Calu3 (cell line): Measurements from ENCODE around the gene MAP3K2. TPM values are rescaled to one million over a fixed set of nuclear protein-coding genes. Genes with fewer than 3 reads are reported as not detected.

Experiments used
- BruUV-seq: library from RNA; stranded (reverse); fragments of 400-500 nt; replicated peaks from 2 replicates; lab custom pipeline; 2021; lab: Mats Ljungman, UMichigan
- CTCF ChIA-PET: fragments of 300-600 bp; sonication (Branson Sonifier 250); formaldehyde crosslinking; loops from one replicate; lab custom pipeline; 2022; ENCODE audit warnings: antibody characterized with exemption; lab: Charles Lee
- DNase-seq: peaks from one replicate; pipeline ENCODE4 v3.0.0; 2022
- H3K27ac Mint-ChIP-seq: one replicate; pipeline ENCODE4 v1.8.0; 2022; ENCODE audit warnings: mixed read lengths; ENCODE audit not compliant: unreplicated experiment
- H3K27me3 Mint-ChIP-seq: one replicate; pipeline ENCODE4 v1.8.0; 2022; ENCODE audit warnings: mixed read lengths; ENCODE audit not compliant: unreplicated experiment
- H3K36me3 Mint-ChIP-seq: one replicate; pipeline ENCODE4 v1.8.0; 2022; ENCODE audit warnings: mild to moderate bottlenecking, moderate library complexity, mixed read lengths; ENCODE audit not compliant: insufficient read depth, unreplicated experiment
- H3K4me1 Mint-ChIP-seq: one replicate; pipeline ENCODE4 v1.8.0; 2022; ENCODE audit warnings: mild to moderate bottlenecking, low read depth, mixed read lengths; ENCODE audit not compliant: unreplicated experiment
- H3K4me3 Mint-ChIP-seq: one replicate; pipeline ENCODE4 v1.8.0; 2022; ENCODE audit warnings: mild to moderate bottlenecking, low read depth, moderate library complexity, mixed read lengths; ENCODE audit not compliant: unreplicated experiment
- H3K9me3 Mint-ChIP-seq: one replicate; pipeline ENCODE4 v1.8.0; 2022; ENCODE audit warnings: low read depth, mixed read lengths; ENCODE audit not compliant: unreplicated experiment
- intact Hi-C: fragments of 100-400 bp; cut with micrococcal nuclease; formaldehyde crosslinking; loops from one replicate; pipeline ENCODE4 v1.10.0; 2022; ENCODE audit not compliant: unreplicated experiment
- total RNA-seq: library from RNA; stranded (reverse); gene quantifications from 2 replicates; pipeline ENCODE4 v1.2.3, GENCODE V29; 2022
- TF ChIP-seq, protein P1 (sequence below): fragments of 200-600 bp; IDR thresholded peaks from one replicate; pipeline ENCODE4 v1.8.0; 2022; ENCODE audit warnings: antibody characterized with exemption; ENCODE audit not compliant: unreplicated experiment

The MAP3K2 gene
- total RNA-seq, 1 experiment from 2014 or later, result 60.9 TPM

DNA sequence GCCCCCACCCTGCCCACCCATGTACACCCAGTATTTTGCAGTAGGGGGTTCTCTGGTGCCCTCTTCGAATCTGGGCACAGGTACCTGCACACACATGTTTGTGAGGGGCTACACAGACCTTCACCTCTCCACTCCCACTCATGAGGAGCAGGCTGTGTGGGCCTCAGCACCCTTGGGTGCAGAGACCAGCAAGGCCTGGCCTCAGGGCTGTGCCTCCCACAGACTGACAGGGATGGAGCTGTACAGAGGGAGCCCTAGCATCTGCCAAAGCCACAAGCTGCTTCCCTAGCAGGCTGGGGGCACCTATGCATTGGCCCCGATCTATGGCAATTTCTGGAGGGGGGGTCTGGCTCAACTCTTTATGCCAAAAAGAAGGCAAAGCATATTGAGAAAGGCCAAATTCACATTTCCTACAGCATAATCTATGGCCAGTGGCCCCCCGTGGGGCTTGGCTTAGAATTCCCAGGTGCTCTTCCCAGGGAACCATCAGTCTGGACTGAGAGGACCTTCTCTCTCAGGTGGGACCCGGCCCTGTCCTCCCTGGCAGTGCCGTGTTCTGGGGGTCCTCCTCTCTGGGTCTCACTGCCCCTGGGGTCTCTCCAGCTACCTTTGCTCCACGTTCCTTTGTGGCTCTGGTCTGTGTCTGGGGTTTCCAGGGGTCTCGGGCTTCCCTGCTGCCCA lies 39.7 kb upstream of the MAP3K2 start:
- DNase-seq, result no peak
- TF ChIP-seq, protein P1, sequence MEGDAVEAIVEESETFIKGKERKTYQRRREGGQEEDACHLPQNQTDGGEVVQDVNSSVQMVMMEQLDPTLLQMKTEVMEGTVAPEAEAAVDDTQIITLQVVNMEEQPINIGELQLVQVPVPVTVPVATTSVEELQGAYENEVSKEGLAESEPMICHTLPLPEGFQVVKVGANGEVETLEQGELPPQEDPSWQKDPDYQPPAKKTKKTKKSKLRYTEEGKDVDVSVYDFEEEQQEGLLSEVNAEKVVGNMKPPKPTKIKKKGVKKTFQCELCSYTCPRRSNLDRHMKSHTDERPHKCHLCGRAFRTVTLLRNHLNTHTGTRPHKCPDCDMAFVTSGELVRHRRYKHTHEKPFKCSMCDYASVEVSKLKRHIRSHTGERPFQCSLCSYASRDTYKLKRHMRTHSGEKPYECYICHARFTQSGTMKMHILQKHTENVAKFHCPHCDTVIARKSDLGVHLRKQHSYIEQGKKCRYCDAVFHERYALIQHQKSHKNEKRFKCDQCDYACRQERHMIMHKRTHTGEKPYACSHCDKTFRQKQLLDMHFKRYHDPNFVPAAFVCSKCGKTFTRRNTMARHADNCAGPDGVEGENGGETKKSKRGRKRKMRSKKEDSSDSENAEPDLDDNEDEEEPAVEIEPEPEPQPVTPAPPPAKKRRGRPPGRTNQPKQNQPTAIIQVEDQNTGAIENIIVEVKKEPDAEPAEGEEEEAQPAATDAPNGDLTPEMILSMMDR, result no peak
- Mint-ChIP-seq H3K36me3 (peaks cover 12% of the 10 kb centered on the region), H3K4me1 (peaks cover 9% of the 10 kb centered on the region), H3K9me3 (no peaks in the 10 kb centered on the region), H3K27ac (no peak overlapping the region), H3K4me3 (no peak overlapping the region), H3K27me3 (peaks cover 21% of the 10 kb centered on the region)
- intact Hi-C loops, result no loop called here
- CTCF ChIA-PET, result no interaction called here
- no TSS peak for BruUV-seq

DNA sequence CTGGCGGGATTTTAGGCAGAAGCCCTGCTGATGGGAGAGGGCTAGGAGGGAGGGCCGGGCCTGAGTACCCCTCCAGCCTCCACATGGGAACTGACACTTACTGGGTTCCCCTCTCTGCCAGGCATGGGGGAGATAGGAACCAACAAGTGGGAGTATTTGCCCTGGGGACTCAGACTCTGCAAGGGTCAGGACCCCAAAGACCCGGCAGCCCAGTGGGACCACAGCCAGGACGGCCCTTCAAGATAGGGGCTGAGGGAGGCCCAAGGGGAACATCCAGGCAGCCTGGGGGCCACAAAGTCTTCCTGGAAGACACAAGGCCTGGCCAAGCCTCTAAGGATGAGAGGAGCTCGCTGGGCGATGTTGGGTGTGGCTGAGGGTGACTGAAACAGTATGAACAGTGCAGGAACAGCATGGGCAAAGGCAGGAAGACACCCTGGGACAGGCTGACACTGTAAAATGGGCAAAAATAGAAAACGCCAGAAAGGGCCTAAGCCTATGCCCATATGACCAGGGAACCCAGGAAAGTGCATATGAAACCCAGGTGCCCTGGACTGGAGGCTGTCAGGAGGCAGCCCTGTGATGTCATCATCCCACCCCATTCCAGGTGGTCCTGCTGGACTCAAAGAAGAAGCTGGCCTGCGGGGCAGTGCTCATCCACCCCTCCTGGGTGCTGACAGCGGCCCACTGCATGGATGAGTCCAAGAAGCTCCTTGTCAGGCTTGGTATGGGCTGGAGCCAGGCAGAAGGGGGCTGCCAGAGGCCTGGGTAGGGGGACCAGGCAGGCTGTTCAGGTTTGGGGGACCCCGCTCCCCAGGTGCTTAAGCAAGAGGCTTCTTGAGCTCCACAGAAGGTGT lies 39.0 kb upstream of the MAP3K2 start:
- no TSS peak for BruUV-seq
- Mint-ChIP-seq H3K4me3 (no peak overlapping the region), H3K9me3 (no peaks in the 10 kb centered on the region), H3K4me1 (peaks cover 9% of the 10 kb centered on the region), H3K27ac (no peak overlapping the region), H3K27me3 (peaks cover 29% of the 10 kb centered on the region), H3K36me3 (peaks cover 20% of the 10 kb centered on the region)
- intact Hi-C loops, result no loop called here
- DNase-seq, result no peak
- TF ChIP-seq, protein P1, result no peak
- CTCF ChIA-PET, result no interaction called here

DNA sequence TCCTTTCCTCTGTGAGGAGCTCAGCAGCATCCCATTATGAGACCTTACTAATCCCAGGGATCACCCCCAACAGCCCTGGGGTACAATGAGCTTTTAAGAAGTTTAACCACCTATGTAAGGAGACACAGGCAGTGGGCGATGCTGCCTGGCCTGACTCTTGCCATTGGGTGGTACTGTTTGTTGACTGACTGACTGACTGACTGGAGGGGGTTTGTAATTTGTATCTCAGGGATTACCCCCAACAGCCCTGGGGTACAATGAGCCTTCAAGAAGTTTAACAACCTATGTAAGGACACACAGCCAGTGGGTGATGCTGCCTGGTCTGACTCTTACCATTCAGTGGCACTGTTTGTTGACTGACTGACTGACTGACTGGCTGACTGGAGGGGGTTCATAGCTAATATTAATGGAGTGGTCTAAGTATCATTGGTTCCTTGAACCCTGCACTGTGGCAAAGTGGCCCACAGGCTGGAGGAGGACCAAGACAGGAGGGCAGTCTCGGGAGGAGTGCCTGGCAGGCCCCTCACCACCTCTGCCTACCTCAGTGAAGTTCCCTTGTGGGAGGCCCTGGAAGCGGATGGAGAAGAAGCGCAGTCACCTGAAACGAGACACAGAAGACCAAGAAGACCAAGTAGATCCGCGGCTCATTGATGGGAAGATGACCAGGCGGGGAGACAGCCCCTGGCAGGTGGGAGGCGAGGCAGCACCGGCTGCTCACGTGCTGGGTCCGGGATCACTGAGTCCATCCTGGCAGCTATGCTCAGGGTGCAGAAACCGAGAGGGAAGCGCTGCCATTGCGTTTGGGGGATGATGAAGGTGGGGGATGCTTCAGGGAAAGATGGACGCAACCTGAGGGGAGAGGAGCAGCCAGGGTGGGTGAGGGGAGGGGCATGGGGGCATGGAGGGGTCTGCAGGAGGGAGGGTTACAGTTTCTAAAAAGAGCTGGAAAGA lies 38.0 kb upstream of the MAP3K2 start:
- intact Hi-C loops, result no loop called here
- DNase-seq, result no peak
- Mint-ChIP-seq H3K4me3 (no peak overlapping the region), H3K9me3 (no peaks in the 10 kb centered on the region), H3K27me3 (peaks cover 38% of the 10 kb centered on the region), H3K36me3 (peaks cover 22% of the 10 kb centered on the region), H3K4me1 (peaks cover 9% of the 10 kb centered on the region), H3K27ac (no peak overlapping the region)
- TF ChIP-seq, protein P1, result no peak
- CTCF ChIA-PET, result no interaction called here
- BruUV-seq, result no TSS peak
